ENCODE measurements around the gene ETV6.

ETV6 gene

DNA sequence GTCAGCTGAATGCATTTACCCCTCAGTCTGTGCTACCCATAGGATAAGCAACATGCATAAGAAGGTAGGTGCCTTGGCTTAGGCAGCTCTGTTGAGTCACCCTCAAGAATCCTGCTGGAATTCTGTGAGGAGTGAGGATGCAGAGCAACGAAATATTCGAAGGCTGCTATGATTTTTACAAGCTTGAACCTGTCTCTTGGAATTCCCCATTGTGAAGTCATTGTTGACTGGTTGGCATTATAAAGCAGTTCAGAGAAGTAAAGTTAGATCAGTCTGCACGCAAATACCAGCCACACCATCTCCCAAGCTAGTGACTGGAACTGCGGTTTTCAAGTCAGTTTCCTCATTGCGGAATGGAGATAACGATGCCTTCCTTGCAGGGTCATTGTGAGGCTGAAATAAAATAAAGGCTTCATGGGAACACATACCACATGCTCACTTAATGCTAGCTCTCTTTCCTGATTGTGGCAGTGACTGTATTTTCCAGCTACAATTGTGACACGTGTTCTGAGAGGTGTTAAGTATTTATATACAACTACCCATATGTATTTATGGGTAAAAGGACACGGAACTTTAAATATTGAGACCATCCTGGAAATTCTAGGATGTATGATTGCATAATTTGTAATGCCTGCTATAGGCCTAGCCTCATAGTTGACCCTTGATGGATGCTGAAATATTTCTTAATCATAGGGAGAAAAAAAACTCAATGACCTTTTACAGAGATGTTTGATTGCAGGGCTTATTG lies 96.7 kb downstream of the ETV6 start:
- in situ Hi-C loops (cut with HindIII; ENCODE audit: low sequenced_read_pairs): no loop called here
- H3K4me3 ChIP-seq (ENCODE audit: low read depth, low read length): no peak overlapping the region
- TF ChIP-seq, protein P1, sequence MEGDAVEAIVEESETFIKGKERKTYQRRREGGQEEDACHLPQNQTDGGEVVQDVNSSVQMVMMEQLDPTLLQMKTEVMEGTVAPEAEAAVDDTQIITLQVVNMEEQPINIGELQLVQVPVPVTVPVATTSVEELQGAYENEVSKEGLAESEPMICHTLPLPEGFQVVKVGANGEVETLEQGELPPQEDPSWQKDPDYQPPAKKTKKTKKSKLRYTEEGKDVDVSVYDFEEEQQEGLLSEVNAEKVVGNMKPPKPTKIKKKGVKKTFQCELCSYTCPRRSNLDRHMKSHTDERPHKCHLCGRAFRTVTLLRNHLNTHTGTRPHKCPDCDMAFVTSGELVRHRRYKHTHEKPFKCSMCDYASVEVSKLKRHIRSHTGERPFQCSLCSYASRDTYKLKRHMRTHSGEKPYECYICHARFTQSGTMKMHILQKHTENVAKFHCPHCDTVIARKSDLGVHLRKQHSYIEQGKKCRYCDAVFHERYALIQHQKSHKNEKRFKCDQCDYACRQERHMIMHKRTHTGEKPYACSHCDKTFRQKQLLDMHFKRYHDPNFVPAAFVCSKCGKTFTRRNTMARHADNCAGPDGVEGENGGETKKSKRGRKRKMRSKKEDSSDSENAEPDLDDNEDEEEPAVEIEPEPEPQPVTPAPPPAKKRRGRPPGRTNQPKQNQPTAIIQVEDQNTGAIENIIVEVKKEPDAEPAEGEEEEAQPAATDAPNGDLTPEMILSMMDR (IDR thresholded peaks at IDR 0.05; ENCODE audit: low read depth, low read length): no peak
- no peak for DNase-seq (ENCODE audit: low read depth, low spot score)

DNA sequence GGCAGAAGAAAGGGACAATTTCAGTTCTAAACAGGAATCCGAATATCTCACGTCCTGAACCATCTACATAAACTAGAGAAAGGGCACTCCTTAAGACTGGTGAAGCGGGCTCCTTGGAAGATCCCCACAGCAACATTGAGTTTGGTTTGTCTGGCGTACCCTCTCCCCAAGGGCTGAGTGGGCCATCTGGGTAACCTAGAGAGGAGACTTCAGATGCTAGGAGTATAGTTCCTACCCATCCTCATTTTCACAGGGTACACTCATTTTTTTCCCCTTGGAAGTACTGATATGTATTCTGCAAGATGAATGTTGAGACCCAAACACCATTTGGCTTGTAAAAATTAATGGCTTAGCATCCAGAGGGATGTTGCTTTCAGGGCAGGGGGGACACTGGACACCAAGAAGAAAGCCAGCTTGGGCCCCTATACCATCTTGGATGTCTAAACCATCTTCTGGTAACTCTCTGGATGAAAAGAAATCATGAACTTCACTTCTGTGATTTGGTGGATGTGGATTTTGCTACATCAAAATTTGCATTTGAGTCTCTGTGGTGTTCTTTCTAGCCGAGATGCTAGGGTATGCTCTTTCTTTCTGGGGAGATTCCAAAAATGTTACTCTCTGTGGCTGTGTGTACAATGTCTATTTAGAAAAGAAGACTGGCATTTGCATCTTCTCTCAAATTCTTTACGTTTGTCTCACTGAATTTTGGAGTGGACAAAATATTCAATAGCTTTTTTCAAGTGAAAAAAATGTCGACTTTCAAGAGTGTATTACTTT lies 97.7 kb downstream of the ETV6 start:
- in situ Hi-C loops (cut with HindIII; ENCODE audit: low sequenced_read_pairs): no loop called here

DNA sequence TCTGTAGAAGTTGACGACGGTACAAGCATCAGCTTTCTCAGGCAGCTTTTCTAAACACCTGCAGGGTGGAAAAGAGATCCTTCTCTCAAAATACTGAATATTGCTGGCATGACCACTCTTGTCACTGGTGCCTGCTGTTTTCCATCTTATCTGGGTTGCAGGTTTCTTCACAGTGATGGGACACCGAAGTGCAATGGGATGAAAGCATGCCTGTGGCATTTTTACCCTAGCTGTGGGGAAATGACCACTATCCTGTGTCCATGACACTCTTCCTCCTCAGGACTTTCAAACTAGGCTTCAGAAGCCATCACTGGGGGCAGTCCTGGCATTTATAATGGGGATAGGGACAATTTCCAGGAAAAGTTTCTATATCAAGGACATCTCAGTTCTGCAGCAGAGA lies 98.5 kb downstream of the ETV6 start:
- TF ChIP-seq, protein P1 (IDR thresholded peaks at IDR 0.05; ENCODE audit: low read depth, low read length): no peak
- in situ Hi-C loops (cut with HindIII; ENCODE audit: low sequenced_read_pairs): no loop called here
- H3K4me3 ChIP-seq (ENCODE audit: low read depth, low read length): no peak overlapping the region
- DNase-seq (ENCODE audit: low read depth, low spot score): no peak

More for the DNA sequence above, 97.7 kb downstream of the ETV6 start:
- TF ChIP-seq, protein P1 (IDR thresholded peaks at IDR 0.05; ENCODE audit: low read depth, low read length): no peak
- DNase-seq (ENCODE audit: low read depth, low spot score): no peak
- H3K4me3 ChIP-seq (ENCODE audit: low read depth, low read length): no peak overlapping the region

DNA sequence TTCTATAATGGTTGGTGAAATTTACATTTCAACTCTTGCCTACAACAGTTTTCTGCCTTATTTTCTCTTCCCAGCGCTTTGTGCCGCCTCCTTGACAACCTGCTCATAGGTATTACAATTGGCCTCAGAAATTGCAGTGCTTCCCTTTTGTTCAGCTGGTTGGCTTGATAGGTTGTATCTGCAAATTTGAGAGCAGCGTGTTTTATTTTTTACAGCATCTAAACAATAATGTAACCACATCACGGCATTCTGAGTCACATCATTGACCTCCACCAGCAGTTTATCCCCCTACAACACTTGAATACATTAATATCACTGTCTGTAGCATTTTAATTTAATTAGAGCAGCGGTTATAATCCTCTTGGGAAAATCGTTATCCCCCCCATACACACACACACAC lies 99.4 kb downstream of the ETV6 start:
- DNase-seq (ENCODE audit: low read depth, low spot score): no peak
- in situ Hi-C loops (cut with HindIII; ENCODE audit: low sequenced_read_pairs): no loop called here
- no peak overlapping the region for H3K4me3 ChIP-seq (ENCODE audit: low read depth, low read length)
- TF ChIP-seq, protein P1 (IDR thresholded peaks at IDR 0.05; ENCODE audit: low read depth, low read length): no peak

- no peak overlapping the region for H3K4me3 ChIP-seq (ENCODE audit: low read depth, low read length)
- in situ Hi-C loops (cut with HindIII; ENCODE audit: low sequenced_read_pairs): no loop called here
- DNase-seq (ENCODE audit: low read depth, low spot score): no peak
- TF ChIP-seq, protein P1 (IDR thresholded peaks at IDR 0.05; ENCODE audit: low read depth, low read length): no peak
Measured at GRCh38 chr12:11749943-11750690, 100.6 kb downstream of the ETV6 start.

- in situ Hi-C loops (cut with HindIII; ENCODE audit: low sequenced_read_pairs): no loop called here
- no peak overlapping the region for H3K4me3 ChIP-seq (ENCODE audit: low read depth, low read length)
- TF ChIP-seq, protein P1 (IDR thresholded peaks at IDR 0.05; ENCODE audit: low read depth, low read length): no peak
- no peak for DNase-seq (ENCODE audit: low read depth, low spot score)
Measured at GRCh38 chr12:11752403-11753149, 103.1 kb downstream of the ETV6 start.
